GM21381 (cell line): ENCODE measurements around the gene GATM.

Experiments
- ATAC-seq: cut with Tn5 transposase; IDR thresholded peaks from one replicate; pipeline ENCODE4 v1.9.1; 2021; ENCODE audit warnings: mild to moderate bottlenecking, moderate library complexity; ENCODE audit not compliant: unreplicated experiment

The GATM gene

GRCh38 chr15:45378149-45378912 is at the start of gene GATM:
Gene GATM (minus strand): TSS chr15:45378544. CDS start chr15:45378453, 91 bp downstream.
- ATAC-seq: peak; percentile 84

GRCh38 chr15:45427085-45427484 is 48.7 kb upstream of the GATM start:
- no peak for ATAC-seq

GRCh38 chr15:45425135-45425534 is 46.8 kb upstream of the GATM start:
- ATAC-seq: no peak

- ATAC-seq: no peak
Observed at GRCh38 chr15:45424429-45424828, 46.1 kb upstream of the GATM start.

GRCh38 chr15:45417303-45417950 is 39.1 kb upstream of the GATM start:
- no peak for ATAC-seq

- ATAC-seq: no peak
Observed at GRCh38 chr15:45414215-45414885, 36.0 kb upstream of the GATM start.

- ATAC-seq: no peak
Observed at GRCh38 chr15:45409596-45409995, 31.3 kb upstream of the GATM start.

GRCh38 chr15:45407786-45408185 is 29.4 kb upstream of the GATM start:
- no peak for ATAC-seq

- peak; percentile 25 for ATAC-seq
Observed at GRCh38 chr15:45402955-45403877, 24.9 kb upstream of the GATM start.

- peak; percentile 84 for ATAC-seq
Observed at GRCh38 chr15:45402162-45402954, 24.0 kb upstream of the GATM start.

- peak; percentile 5 for ATAC-seq
Observed at GRCh38 chr15:45401665-45402161, 23.4 kb upstream of the GATM start.

- ATAC-seq: no peak
Observed at GRCh38 chr15:45399381-45400212, 21.3 kb upstream of the GATM start.

GRCh38 chr15:45397116-45397665 is 18.8 kb upstream of the GATM start:
- ATAC-seq: no peak

- ATAC-seq: no peak
Observed at GRCh38 chr15:45395943-45396342, 17.6 kb upstream of the GATM start.

- no peak for ATAC-seq
Observed at GRCh38 chr15:45394681-45395080, 16.3 kb upstream of the GATM start.

- ATAC-seq: no peak
Observed at GRCh38 chr15:45393851-45394250, 15.5 kb upstream of the GATM start.

- no peak for ATAC-seq
Observed at GRCh38 chr15:45392584-45392855, 14.2 kb upstream of the GATM start.

GRCh38 chr15:45391746-45392583 is 13.6 kb upstream of the GATM start:
- ATAC-seq: peak; percentile 93
